Mammary epithelial cell (primary cell): ENCODE measurements around the gene NEDD9.

Experiments
- CTCF ChIP-seq, 2 donors: IDR thresholded peaks in 1 of 2; conservative IDR thresholded peaks in 1 of 2; 2 replicates each; pipeline ENCODE4 v1.5.1; 2011 to 2012; ENCODE audit warnings: inconsistent platforms in 2 of 2, low read length in 2 of 2, mild to moderate bottlenecking in 2 of 2, control low read depth in 1 of 2, low read depth in 1 of 2; ENCODE audit not compliant: insufficient read depth in 1 of 2; ENCODE audit errors: extremely low read depth in 1 of 2
- EZH2 ChIP-seq: IDR thresholded peaks from 2 replicates; pipeline ENCODE4 v1.6.1; 2012; ENCODE audit warnings: low read length, inconsistent platforms, borderline replicate concordance

- TF ChIP-seq CTCF (conservative IDR thresholded peaks at IDR 0.05 in 1 of 2, IDR thresholded peaks at IDR 0.05 in 1 of 2; ENCODE audit: extremely low read depth in 1 of 2, insufficient read depth in 1 of 2, low read depth in 1 of 2, low read length in 2 of 2) (no peak), EZH2 (no peak)
Observed at GRCh38 chr6:11188161-11188915, 44.1 kb downstream of the NEDD9 start.
